ENCODE data around the gene HSD17B11. TPM values are rescaled to one million over a fixed set of nuclear protein-coding genes. Genes with fewer than 3 reads are reported as not detected.

Gene HSD17B11
- total RNA-seq, 1 experiment from 2014 or later = 8.8 TPM

DNA sequence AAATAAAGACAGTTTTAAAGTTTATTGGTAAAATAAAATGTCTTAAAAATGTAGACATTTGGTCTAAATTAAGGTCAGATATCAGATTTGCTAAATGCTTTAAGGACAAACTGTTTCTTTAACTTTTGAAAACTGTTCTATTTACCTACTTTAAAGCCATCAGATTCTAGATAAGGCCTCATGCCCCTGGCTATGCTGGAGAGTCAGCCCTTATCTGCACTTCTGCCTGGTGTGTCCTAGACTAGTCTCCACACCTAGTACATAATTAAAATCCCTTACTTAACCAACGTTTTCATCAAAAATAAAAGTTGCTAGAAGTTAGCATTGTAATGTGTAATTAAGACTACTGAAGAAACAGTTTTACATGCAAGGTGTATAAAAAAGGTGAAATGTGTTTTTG lies 25.6 kb downstream of the HSD17B11 start:
- peaks cover 9 to 17% of the 10 kb centered on the region in 2 experiments for H3K4me1 Mint-ChIP-seq
- H3K36me3 Mint-ChIP-seq (ENCODE audit: insufficient read depth in 1 of 3, low read depth in 3 of 3) = peaks cover 24 to 36% (median 30%) of the 10 kb centered on the region in 3 experiments
- Histone ChIP-seq H3K4me1 (ENCODE audit: insufficient read depth, low read length) (no peaks in the 10 kb centered on the region), H3K9ac (ENCODE audit: extremely low read depth, insufficient read length, low read length) (no peak overlapping the region), H4K8ac (replicated peaks; ENCODE audit: insufficient read length, low read depth, low read length) (no peak overlapping the region), H3K18ac (ENCODE audit: insufficient read length, low read depth, low read length) (no peak overlapping the region), H2BK20ac (ENCODE audit: low read depth, low read length, poor library complexity, severe bottlenecking) (no peak overlapping the region), H2AFZ (ENCODE audit: low read length) (no peak overlapping the region), H2AK5ac (ENCODE audit: insufficient read length, low read length) (no peak overlapping the region), H3K27me3 (ENCODE audit: insufficient read depth, low read length) (no peaks in the 10 kb centered on the region), H4K5ac (ENCODE audit: insufficient read length, low read depth, low read length) (no peak overlapping the region), H2BK120ac (ENCODE audit: low read depth, low read length, poor library complexity, severe bottlenecking) (no peak overlapping the region), H3K9me3 (ENCODE audit: control insufficient read depth, low read depth, low read length) (no peaks in the 10 kb centered on the region), H2BK12ac (ENCODE audit: insufficient read length, low read depth, low read length) (no peak overlapping the region), H3K79me1 (ENCODE audit: insufficient read depth, low read depth, low read length, poor library complexity, severe bottlenecking) (no peaks in the 10 kb centered on the region), H4K20me1 (ENCODE audit: control insufficient read depth, insufficient read depth, insufficient read length) (no peaks in the 10 kb centered on the region), H3K23me2 (ENCODE audit: insufficient read length, low read depth, low read length, poor library complexity, severe bottlenecking) (no peaks in the 10 kb centered on the region), H3K56ac (ENCODE audit: insufficient read length, low read depth, low read length) (no peak overlapping the region), H4K91ac (ENCODE audit: insufficient read length, low read depth, low read length) (no peak overlapping the region), H3K79me2 (ENCODE audit: insufficient read depth, low read length) (no peaks in the 10 kb centered on the region), H3T11ph (ENCODE audit: low read length) (no peak overlapping the region), H3K14ac (ENCODE audit: insufficient read depth, low read length) (no peak overlapping the region), H3K4me2 (ENCODE audit: insufficient read depth, insufficient read length, low read length) (no peak overlapping the region), H3K23ac (ENCODE audit: insufficient read length, low read depth, low read length) (no peak overlapping the region), H2BK15ac (ENCODE audit: low read depth, low read length) (no peak overlapping the region), H3K27ac (ENCODE audit: insufficient read length, low read depth, low read length) (no peak overlapping the region), H3K4ac (ENCODE audit: low read depth, low read length) (no peak overlapping the region), H2BK5ac (ENCODE audit: insufficient read length, low read length) (no peak overlapping the region)
- H3K4me3 Mint-ChIP-seq = no peak overlapping the region
- DNase-seq = no peak
- peaks cover 0 to 7% of the 10 kb centered on the region in 2 experiments; a peak in 2 of 5 replicates for H3K9me3 Mint-ChIP-seq
- TF ChIP-seq CTCF (conservative IDR thresholded peaks at IDR 0.05) = no peak
- no peaks in the 10 kb centered on the region for H3K27me3 Mint-ChIP-seq (ENCODE audit: low read depth)
- H3K27ac Mint-ChIP-seq = no peak overlapping the region
- no CpG with 5 or more reads among the region's 1 CpG for WGBS (ENCODE audit: extremely low coverage, insufficient read length, low lambda C conversion rate)

All from H9 (cell line).